Psoas muscle (tissue), 8 donors: ENCODE results near the gene KCNE3. TPM values are rescaled to one million over a fixed set of nuclear protein-coding genes. Genes with fewer than 3 reads are reported as not detected.
"Not testable (repeated sequence)": the region's sequence is repeated elsewhere in the genome, so short reads cannot be mapped to it uniquely, and the experiment has no call there.

Experiments used
- ATAC-seq, 4 donors: fragments of 200-7000 bp; cut with Tn5 transposase; one replicate each; pipeline ENCODE4 v1.9.1; 2020; ENCODE audit warnings: moderate library complexity in 3 of 4, mild to moderate bottlenecking in 2 of 4
- DNase-seq, 2 donors: peaks; one replicate each; pipeline ENCODE4 v3.0.0-alpha.2; 2020
- H3K27ac ChIP-seq: fragments of 200-600 bp; one replicate; pipeline ENCODE4 v1.8.0; 2022
- H3K27me3 ChIP-seq, 3 donors: fragments of 200-600 bp in 1 of 3; one replicate each; pipeline versions ENCODE4 v1.6.1 to v1.8.0; 2013 to 2022; ENCODE audit warnings: low read length in 2 of 3, mild to moderate bottlenecking in 2 of 3, moderate library complexity in 1 of 3; ENCODE audit not compliant: insufficient read depth in 3 of 3
- H3K36me3 ChIP-seq, 2 donors: fragments of 200-600 bp in 1 of 2; one replicate each; pipeline versions ENCODE4 v1.6.1 to v1.8.0; 2013 to 2022; ENCODE audit warnings: low read depth in 1 of 2, mild to moderate bottlenecking in 1 of 2, moderate library complexity in 1 of 2; ENCODE audit not compliant: insufficient read depth in 1 of 2
- H3K4me1 ChIP-seq: fragments of 200-600 bp; one replicate; pipeline ENCODE4 v1.8.0; 2022
- H3K4me3 ChIP-seq: fragments of 200-600 bp; one replicate; pipeline ENCODE4 v1.8.0; 2022; ENCODE audit warnings: mild to moderate bottlenecking
- H3K9me3 ChIP-seq: fragments of 200-600 bp; one replicate; pipeline ENCODE4 v1.8.0; 2022
- CTCF ChIP-seq: fragments of 200-600 bp; IDR thresholded peaks from one replicate; pipeline ENCODE4 v1.8.0; 2022; ENCODE audit warnings: antibody characterized with exemption
- WGBS, 3 donors: extraction: QIAGEN DNeasy Blood & Tissue Kit; methylation state at CpG; one replicate each; pipeline versions ENCODE4 v1.1.6 to v1.1.7; 2013; 5-methylcytosine and 5-hydroxymethylcytosine counted together
- intact Hi-C, 2 donors: fragments of 100-400 bp; cut with DNase I; formaldehyde crosslinking; loops; one replicate each; pipeline versions ENCODE4 v1.11.0 to v1.14.2; 2022
- polyA plus RNA-seq, 3 donors: library from polyadenylated mRNA; stranded (reverse); fragments of 200-250 nt; gene quantifications; one replicate each; pipeline ENCODE4 v1.2.3, GENCODE V29; 2013
- total RNA-seq, 4 donors: library from RNA; stranded (reverse); fragmentation: NEBNext Ultra II Directional in 2 of 4; extraction: Animal tissue kit (Norgen Biotek cat#: 25700) in 2 of 4; gene quantifications; one replicate each; pipeline versions ENCODE4 v1.2.1 to v1.2.4, GENCODE V29; 2021 to 2023
- donor health status: healthy with polysubstance abuse.
- donor health status: DM: no; HTN: no; CAD: no; lungs with moderate emphysema.
- donor health status: Bipolar disorder and iron deficiency.
- donor health status: healthy.
- donor health status: DM: yes; HTN: yes; CAD: no.
- donor health status: DM: no; HTN: no; CAD: no.
- donor health status: DM: no; HTN: no; CAD: no.
- donor health status: DM: yes; HTN: yes; CAD: no.

Gene KCNE3
- total and polyA plus RNA-seq, 7 donors: 0.21 to 3.3 (median 1.0) TPM

GRCh38 chr11:74418509-74418895 lies 48.8 kb downstream of the KCNE3 start:
- Histone ChIP-seq H3K9me3 (no peaks in the 10 kb centered on the region), H3K36me3 (no peaks in the 10 kb centered on the region), H3K27ac (peak overlapping the region; percentile 10), H3K4me3 (no peak overlapping the region), H3K27me3 (no peaks in the 10 kb centered on the region), H3K4me1 (peaks cover 4% of the 10 kb centered on the region)
- 27 to 42% (median 28%) methylated on average over 1 of the region's 1 CpG for WGBS, 3 donors
- ATAC-seq (peak in 3 of 4 donors; percentile 36 to 47 (median 42)), DNase-seq (no peak)
- no peak for TF ChIP-seq CTCF
- intact Hi-C loops: no loop called here

- intact Hi-C loops: no loop called here
- Histone ChIP-seq H3K36me3 (no peaks in the 10 kb centered on the region), H3K27me3 (no peaks in the 10 kb centered on the region), H3K27ac (no peak overlapping the region), H3K4me3 (no peak overlapping the region), H3K9me3 (no peaks in the 10 kb centered on the region), H3K4me1 (peaks cover 4% of the 10 kb centered on the region)
- no peak for TF ChIP-seq CTCF
- DNase-seq (no peak), ATAC-seq (peak in 1 of 4 donors; percentile 19)
- 74 to 93% (median 77%) methylated on average over 4 of the region's 4 CpGs for WGBS, 3 donors
Measured at GRCh38 chr11:74417860-74418508, 49.4 kb downstream of the KCNE3 start.

DNA sequence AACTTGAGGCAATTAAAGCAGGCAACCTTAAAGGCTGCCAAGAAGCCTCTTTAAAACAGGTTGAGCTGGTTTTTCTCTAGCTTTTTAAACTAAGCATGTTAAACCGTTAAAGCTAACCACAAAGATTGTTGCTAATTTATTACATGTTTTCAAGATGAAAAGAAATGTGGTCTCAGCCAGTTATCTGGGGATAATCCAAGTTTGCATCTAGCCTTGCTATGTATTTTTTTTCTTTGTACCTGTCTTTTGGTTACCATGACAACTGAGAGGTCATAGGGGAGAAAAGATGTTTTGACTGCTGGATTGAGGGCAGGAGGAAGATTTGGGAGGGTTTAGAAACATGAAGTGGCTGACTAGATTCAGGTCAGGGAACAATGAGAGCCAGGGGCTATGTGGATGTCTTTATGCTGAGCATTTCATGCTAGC lies 50.0 kb downstream of the KCNE3 start:
- WGBS, 3 donors: 29 to 52% (median 34%) methylated on average over 1 of the region's 1 CpG
- Histone ChIP-seq H3K4me3 (no peak overlapping the region), H3K27ac (no peak overlapping the region), H3K4me1 (peaks cover 4% of the 10 kb centered on the region), H3K36me3 (no peaks in the 10 kb centered on the region), H3K9me3 (no peaks in the 10 kb centered on the region), H3K27me3 (no peaks in the 10 kb centered on the region)
- no peak for ATAC-seq
- intact Hi-C loops: no loop called here
- TF ChIP-seq CTCF: no peak
- no peak for DNase-seq

DNA sequence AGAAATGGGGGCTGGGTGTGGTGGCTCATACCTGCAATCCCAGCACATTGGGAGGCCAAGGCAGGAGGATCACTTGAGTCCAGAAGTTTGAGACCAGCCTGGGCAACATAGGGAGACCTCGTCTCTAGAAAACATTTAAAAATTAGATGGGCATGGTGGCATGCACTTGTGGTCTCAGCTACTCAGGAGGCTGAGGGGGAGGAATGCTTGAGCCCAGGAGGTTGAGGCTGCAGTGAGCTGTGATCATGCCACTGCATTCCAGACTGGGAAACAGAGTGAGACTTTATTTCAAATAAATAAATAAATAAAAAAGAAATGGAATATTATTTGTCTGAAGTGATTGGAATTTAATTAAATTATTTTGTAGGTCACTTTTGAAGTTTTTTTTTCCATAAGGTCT lies 50.4 kb downstream of the KCNE3 start:
- intact Hi-C loops, H3K9me3 ChIP-seq, H3K36me3 ChIP-seq, H3K27me3 ChIP-seq, H3K4me1 ChIP-seq, H3K4me3 ChIP-seq, H3K27ac ChIP-seq, DNase-seq, ATAC-seq: not testable (repeated sequence)
- WGBS, 3 donors: 91 to 96% (median 95%) methylated on average over 1 of the region's 1 CpG

DNA sequence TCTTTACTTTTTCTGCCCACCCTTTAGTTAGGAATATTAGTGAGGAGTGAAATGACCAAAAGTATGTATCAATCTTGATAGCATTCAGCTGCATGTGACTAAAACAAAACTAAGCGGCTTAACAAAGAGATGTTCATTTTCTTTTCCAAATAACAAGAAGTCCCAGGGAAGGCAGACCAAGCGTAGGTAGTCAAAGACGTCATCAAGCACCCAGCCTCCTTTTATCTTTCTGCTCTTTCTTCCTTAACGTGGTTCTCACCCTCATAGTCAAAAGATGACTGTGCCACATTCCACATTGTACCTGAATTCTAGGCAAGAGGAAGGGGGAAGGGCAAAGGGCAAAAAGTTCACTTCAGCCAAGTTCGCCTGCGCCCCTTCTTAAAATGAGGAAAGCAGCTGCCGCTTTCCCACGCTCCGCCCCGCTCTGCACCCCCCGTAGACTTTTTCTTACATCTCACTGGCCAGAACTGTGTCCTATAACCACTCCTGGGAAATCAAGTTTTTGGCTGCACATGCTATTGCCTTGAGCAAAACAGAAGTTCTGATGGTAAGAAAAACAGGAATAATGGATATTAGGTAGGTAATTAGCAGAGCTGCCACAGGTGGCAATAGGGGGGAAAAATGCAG lies 54.5 kb downstream of the KCNE3 start:
- no peak for TF ChIP-seq CTCF
- Histone ChIP-seq H3K36me3 (no peaks in the 10 kb centered on the region), H3K27me3 (no peaks in the 10 kb centered on the region), H3K4me1 (no peaks in the 10 kb centered on the region), H3K27ac (no peak overlapping the region), H3K4me3 (no peak overlapping the region), H3K9me3 (no peaks in the 10 kb centered on the region)
- intact Hi-C loops: no loop called here
- 48 to 56% (median 53%) methylated on average over 11 of the region's 11 CpGs for WGBS, 3 donors
- DNase-seq (no peak), ATAC-seq (no peak)
